ENCODE measurements around the gene THSD4.

THSD4 gene

GRCh38 chr15:71225851-71226250 is 110.6 kb downstream of the THSD4 start:
- no peak for DNase-seq (ENCODE audit: low spot score)

GRCh38 chr15:71226536-71227455 is 111.5 kb downstream of the THSD4 start:
- DNase-seq (ENCODE audit: low spot score) = no peak

GRCh38 chr15:71228403-71228802 is 113.1 kb downstream of the THSD4 start:
- no peak for DNase-seq (ENCODE audit: low spot score)

- DNase-seq (ENCODE audit: low spot score) = no peak
Measured at GRCh38 chr15:71230303-71230702, 115.0 kb downstream of the THSD4 start.

GRCh38 chr15:71231758-71232157 is 116.5 kb downstream of the THSD4 start:
- no peak for DNase-seq (ENCODE audit: low spot score)

GRCh38 chr15:71232411-71232810 is 117.1 kb downstream of the THSD4 start:
- no peak for DNase-seq (ENCODE audit: low spot score)

GRCh38 chr15:71237456-71238188 is 122.4 kb downstream of the THSD4 start:
- DNase-seq (ENCODE audit: low spot score) = peak; percentile 84

GRCh38 chr15:71238926-71239325 is 123.7 kb downstream of the THSD4 start:
- no peak for DNase-seq (ENCODE audit: low spot score)

GRCh38 chr15:71239592-71240364 is 124.5 kb downstream of the THSD4 start:
- no peak for DNase-seq (ENCODE audit: low spot score)

- no peak for DNase-seq (ENCODE audit: low spot score)
Measured at GRCh38 chr15:71242292-71242691, 127.0 kb downstream of the THSD4 start.

GRCh38 chr15:71244250-71244649 is 129.0 kb downstream of the THSD4 start:
- DNase-seq (ENCODE audit: low spot score) = no peak

- no peak for DNase-seq (ENCODE audit: low spot score)
Measured at GRCh38 chr15:71245588-71245987, 130.3 kb downstream of the THSD4 start.

GRCh38 chr15:71248386-71248785 is 133.1 kb downstream of the THSD4 start:
- DNase-seq (ENCODE audit: low spot score) = no peak

GRCh38 chr15:71249986-71250385 is 134.7 kb downstream of the THSD4 start:
- DNase-seq (ENCODE audit: low spot score) = no peak

GRCh38 chr15:71250936-71251583 is 135.8 kb downstream of the THSD4 start:
- no peak for DNase-seq (ENCODE audit: low spot score)

GRCh38 chr15:71251584-71252043 is 136.3 kb downstream of the THSD4 start:
- DNase-seq (ENCODE audit: low spot score) = peak; percentile 38

- peak; percentile 80 for DNase-seq (ENCODE audit: low spot score)
Measured at GRCh38 chr15:71252044-71252739, 136.9 kb downstream of the THSD4 start.

GRCh38 chr15:71252740-71253047 is 137.4 kb downstream of the THSD4 start:
- no peak for DNase-seq (ENCODE audit: low spot score)

GRCh38 chr15:71254491-71254890 is 139.2 kb downstream of the THSD4 start:
- DNase-seq (ENCODE audit: low spot score) = no peak

- DNase-seq (ENCODE audit: low spot score) = no peak
Measured at GRCh38 chr15:71256934-71257664, 141.8 kb downstream of the THSD4 start.

- no peak for DNase-seq (ENCODE audit: low spot score)
Measured at GRCh38 chr15:71259866-71260265, 144.6 kb downstream of the THSD4 start.

Data from LoVo (cell line).